Mammary epithelial cell (primary cell): Measurements from ENCODE around the gene NUAK1.

Source experiments
- EZH2 ChIP-seq: IDR thresholded peaks from 2 replicates; pipeline ENCODE4 v1.6.1; 2012; ENCODE audit warnings: low read length, inconsistent platforms, borderline replicate concordance
- TF ChIP-seq, protein P1 (sequence below), 2 donors: IDR thresholded peaks in 1 of 2; conservative IDR thresholded peaks in 1 of 2; 2 replicates each; pipeline ENCODE4 v1.5.1; 2011 to 2012; ENCODE audit warnings: inconsistent platforms in 2 of 2, low read length in 2 of 2, mild to moderate bottlenecking in 2 of 2, control low read depth in 1 of 2, low read depth in 1 of 2; ENCODE audit not compliant: insufficient read depth in 1 of 2; ENCODE audit errors: extremely low read depth in 1 of 2

DNA sequence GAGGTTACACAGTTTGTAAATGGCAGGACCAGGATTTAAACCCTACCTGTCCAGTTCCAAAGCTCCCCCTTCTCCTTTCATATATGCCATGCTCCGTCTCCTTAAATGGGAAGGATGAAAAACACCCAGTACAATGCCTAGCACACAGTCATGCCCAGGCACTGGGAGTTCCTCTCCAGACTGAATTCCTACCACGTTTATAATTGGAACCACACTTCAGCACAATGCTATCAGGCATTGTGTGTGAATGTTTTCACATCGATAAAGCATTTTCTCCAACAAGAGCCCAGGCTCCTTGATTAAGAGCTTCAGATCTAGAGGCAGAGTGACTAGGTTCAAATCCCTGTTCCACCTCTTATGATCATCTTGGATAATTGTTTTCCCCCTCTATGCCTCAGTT is 2.7 kb upstream of the NUAK1 start:
- no peak for TF ChIP-seq EZH2
- TF ChIP-seq, protein P1, sequence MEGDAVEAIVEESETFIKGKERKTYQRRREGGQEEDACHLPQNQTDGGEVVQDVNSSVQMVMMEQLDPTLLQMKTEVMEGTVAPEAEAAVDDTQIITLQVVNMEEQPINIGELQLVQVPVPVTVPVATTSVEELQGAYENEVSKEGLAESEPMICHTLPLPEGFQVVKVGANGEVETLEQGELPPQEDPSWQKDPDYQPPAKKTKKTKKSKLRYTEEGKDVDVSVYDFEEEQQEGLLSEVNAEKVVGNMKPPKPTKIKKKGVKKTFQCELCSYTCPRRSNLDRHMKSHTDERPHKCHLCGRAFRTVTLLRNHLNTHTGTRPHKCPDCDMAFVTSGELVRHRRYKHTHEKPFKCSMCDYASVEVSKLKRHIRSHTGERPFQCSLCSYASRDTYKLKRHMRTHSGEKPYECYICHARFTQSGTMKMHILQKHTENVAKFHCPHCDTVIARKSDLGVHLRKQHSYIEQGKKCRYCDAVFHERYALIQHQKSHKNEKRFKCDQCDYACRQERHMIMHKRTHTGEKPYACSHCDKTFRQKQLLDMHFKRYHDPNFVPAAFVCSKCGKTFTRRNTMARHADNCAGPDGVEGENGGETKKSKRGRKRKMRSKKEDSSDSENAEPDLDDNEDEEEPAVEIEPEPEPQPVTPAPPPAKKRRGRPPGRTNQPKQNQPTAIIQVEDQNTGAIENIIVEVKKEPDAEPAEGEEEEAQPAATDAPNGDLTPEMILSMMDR (conservative IDR thresholded peaks at IDR 0.05 in 1 of 2, IDR thresholded peaks at IDR 0.05 in 1 of 2; ENCODE audit: extremely low read depth in 1 of 2, insufficient read depth in 1 of 2, low read depth in 1 of 2, low read length in 2 of 2) = no peak
